CD14-positive monocyte (primary cell): Measurements from ENCODE around the gene TXNDC11. TPM values are rescaled to one million over a fixed set of nuclear protein-coding genes. Genes with fewer than 3 reads are reported as not detected.

Experiments
- DNase-seq, 3 donors: peaks; one replicate each; pipeline ENCODE4 v3.0.0-alpha.2; 2011 to 2022
- H2AFZ ChIP-seq: 2 replicates; pipeline ENCODE4 v1.6.0; 2012; ENCODE audit warnings: mild to moderate bottlenecking, low read depth, low read length, inconsistent platforms; ENCODE audit not compliant: insufficient read depth, poor library complexity, severe bottlenecking
- H3K27ac ChIP-seq, 2 donors: 1 replicate in 1 of 2; 2 replicates in 1 of 2; pipeline ENCODE4 v1.5.1; 2012 to 2013; ENCODE audit warnings: low read length in 2 of 2, control low read depth in 1 of 2, inconsistent platforms in 1 of 2, low read depth in 1 of 2, mild to moderate bottlenecking in 1 of 2
- H3K27me3 ChIP-seq, 2 donors: one replicate each; pipeline versions ENCODE4 v1.6.0 to v1.6.1; 2011 to 2013; ENCODE audit warnings: low read length in 2 of 2; ENCODE audit not compliant: control insufficient read depth in 2 of 2, insufficient read depth in 2 of 2
- H3K36me3 ChIP-seq, 2 donors: replicated peaks in 1 of 2; 1 replicate in 1 of 2; 2 replicates in 1 of 2; pipeline versions ENCODE4 v1.5.1 to v1.6.1; 2012 to 2013; ENCODE audit warnings: low read length in 2 of 2, control low read depth in 1 of 2, inconsistent platforms in 1 of 2, mild to moderate bottlenecking in 1 of 2; ENCODE audit not compliant: insufficient read depth in 2 of 2, control insufficient read depth in 1 of 2
- H3K4me1 ChIP-seq, 2 donors: 1 replicate in 1 of 2; 2 replicates in 1 of 2; pipeline versions ENCODE4 v1.5.1 to v1.6.1; 2012 to 2013; ENCODE audit warnings: low read length in 2 of 2, control low read depth in 1 of 2, inconsistent platforms in 1 of 2, mild to moderate bottlenecking in 1 of 2, moderate library complexity in 1 of 2; ENCODE audit not compliant: insufficient read depth in 2 of 2, control insufficient read depth in 1 of 2
- H3K4me2 ChIP-seq: replicated peaks from 2 replicates; pipeline ENCODE3; 2012; ENCODE audit warnings: low read length, moderate library complexity, mild to moderate bottlenecking; ENCODE audit not compliant: poor library complexity, severe bottlenecking; ENCODE audit errors: extremely low read depth
- H3K4me3 ChIP-seq, 3 experiments: fragments of 200-600 bp in 1 of 3; sonication (generic) in 1 of 3; replicated peaks in 1 of 3; 1 replicate in 2 of 3; 2 replicates in 1 of 3; pipeline ENCODE4 v1.5.1; 2011 to 2013; ENCODE audit warnings: low read length in 3 of 3, mild to moderate bottlenecking in 3 of 3, control low read depth in 2 of 3, low read depth in 2 of 3, inconsistent platforms in 1 of 3, moderate library complexity in 1 of 3
- H3K79me2 ChIP-seq: 2 replicates; pipeline ENCODE4 v1.6.0; 2012; ENCODE audit warnings: mild to moderate bottlenecking, control low read depth, inconsistent platforms, low read length, moderate library complexity; ENCODE audit not compliant: insufficient read depth
- H3K9ac ChIP-seq: 2 replicates; pipeline ENCODE4 v1.6.0; 2017; ENCODE audit warnings: low read length, mild to moderate bottlenecking; ENCODE audit not compliant: insufficient read depth, poor library complexity, severe bottlenecking
- H3K9me3 ChIP-seq, 2 donors: replicated peaks in 1 of 2; 1 replicate in 1 of 2; 2 replicates in 1 of 2; pipeline versions ENCODE4 v1.5.1 to v1.6.1; 2012 to 2013; ENCODE audit warnings: low read length in 2 of 2, control low read depth in 1 of 2; ENCODE audit not compliant: control insufficient read depth in 1 of 2, insufficient read depth in 1 of 2
- H4K20me1 ChIP-seq: 2 replicates; pipeline ENCODE4 v1.6.0; 2012; ENCODE audit warnings: mild to moderate bottlenecking, low read length, control low read depth, moderate library complexity; ENCODE audit not compliant: insufficient read depth
- H3K27ac Mint-ChIP-seq, 7 donors: one replicate each; pipeline ENCODE4 v1.8.0; 2020; ENCODE audit warnings: mild to moderate bottlenecking in 7 of 7, mixed read lengths in 7 of 7, moderate library complexity in 6 of 7, inconsistent platforms in 2 of 7
- H3K27me3 Mint-ChIP-seq, 3 donors: one replicate each; pipeline ENCODE4 v1.8.0; 2021 to 2022; ENCODE audit warnings: low read depth in 3 of 3, mild to moderate bottlenecking in 3 of 3, mixed read lengths in 3 of 3, moderate library complexity in 3 of 3, inconsistent platforms in 1 of 3
- H3K36me3 Mint-ChIP-seq, 2 donors: one replicate each; pipeline ENCODE4 v1.8.0; 2020; ENCODE audit warnings: mixed read lengths in 2 of 2, inconsistent platforms in 1 of 2, mild to moderate bottlenecking in 1 of 2
- H3K4me1 Mint-ChIP-seq: one replicate; pipeline ENCODE4 v1.8.0; 2020; ENCODE audit warnings: mild to moderate bottlenecking, mixed read lengths
- H3K4me3 Mint-ChIP-seq, 2 donors: one replicate each; pipeline ENCODE4 v1.8.0; 2020; ENCODE audit warnings: mild to moderate bottlenecking in 2 of 2, mixed read lengths in 2 of 2, moderate library complexity in 1 of 2
- H3K9me3 Mint-ChIP-seq, 7 donors: one replicate each; pipeline ENCODE4 v1.8.0; 2020 to 2022; ENCODE audit warnings: mixed read lengths in 7 of 7, mild to moderate bottlenecking in 6 of 7, moderate library complexity in 6 of 7, inconsistent platforms in 2 of 7
- WGBS: methylation state at CpG from one replicate; pipeline ENCODE4 v1.1.5; 2013; ENCODE audit warnings: missing lambda C conversion rate; ENCODE audit not compliant: insufficient coverage; 5-methylcytosine and 5-hydroxymethylcytosine counted together
- intact Hi-C, 2 donors: fragments of 100-400 bp; cut with micrococcal nuclease; formaldehyde crosslinking; loops; one replicate each; pipeline versions ENCODE4 v1.15.0 to v1.15.1; 2023
- polyA plus RNA-seq, 3 donors: library from polyadenylated mRNA; depleted of rRNA in 1 of 3; unstranded in 2 of 3; stranded (reverse) in 1 of 3; fragments of 300-500 nt in 2 of 3; fragments of >200 nt in 1 of 3; fragmentation: Illumina TruSeq in 2 of 3; gene quantifications; 1 replicate in 2 of 3; 2 replicates in 1 of 3; pipeline ENCODE4 v1.2.3, GENCODE V29; 2012 to 2021
- TF ChIP-seq, protein P1 (sequence below): fragments of 200-600 bp; IDR thresholded peaks from one replicate; pipeline ENCODE4 v1.8.0; 2022; ENCODE audit warnings: antibody characterized with exemption, mild to moderate bottlenecking

The TXNDC11 gene
- polyA plus RNA-seq, 3 donors: 32.9 to 60.0 (median 40.6) TPM

GRCh38 chr16:11740567-11740966, 2.1 kb downstream of the TXNDC11 start:
- Histone ChIP-seq H3K4me1 (peaks cover 42 to 60% of the 10 kb centered on the region in 2 donors), H2AFZ (no peak overlapping the region), H3K27me3 (no peaks in the 10 kb centered on the region), H3K9me3 (no peaks in the 10 kb centered on the region), H3K27ac (peak overlapping the region in 1 of 2 donors; percentile 99), H4K20me1 (peaks cover 62% of the 10 kb centered on the region), H3K36me3 (peaks cover 16 to 37% of the 10 kb centered on the region in 2 donors), H3K9ac (no peak overlapping the region), H3K4me2 (peak overlapping the region; percentile 95), H3K4me3 (peak overlapping the region in 1 of 3 experiments; percentile 98), H3K79me2 (peaks cover 69% of the 10 kb centered on the region)
- Mint-ChIP-seq H3K36me3 (peaks cover 33 to 40% of the 10 kb centered on the region in 2 donors), H3K27me3 (peaks cover 0 to 2% (median 1%) of the 10 kb centered on the region in 3 donors), H3K27ac (peak overlapping the region in 4 of 7 donors; percentile 8 to 99 (median 97)), H3K9me3 (no peaks in the 10 kb centered on the region), H3K4me1 (peaks cover 59% of the 10 kb centered on the region), H3K4me3 (peak overlapping the region; percentile 94 to 96)
- DNase-seq: no peak
- TF ChIP-seq, protein P1, sequence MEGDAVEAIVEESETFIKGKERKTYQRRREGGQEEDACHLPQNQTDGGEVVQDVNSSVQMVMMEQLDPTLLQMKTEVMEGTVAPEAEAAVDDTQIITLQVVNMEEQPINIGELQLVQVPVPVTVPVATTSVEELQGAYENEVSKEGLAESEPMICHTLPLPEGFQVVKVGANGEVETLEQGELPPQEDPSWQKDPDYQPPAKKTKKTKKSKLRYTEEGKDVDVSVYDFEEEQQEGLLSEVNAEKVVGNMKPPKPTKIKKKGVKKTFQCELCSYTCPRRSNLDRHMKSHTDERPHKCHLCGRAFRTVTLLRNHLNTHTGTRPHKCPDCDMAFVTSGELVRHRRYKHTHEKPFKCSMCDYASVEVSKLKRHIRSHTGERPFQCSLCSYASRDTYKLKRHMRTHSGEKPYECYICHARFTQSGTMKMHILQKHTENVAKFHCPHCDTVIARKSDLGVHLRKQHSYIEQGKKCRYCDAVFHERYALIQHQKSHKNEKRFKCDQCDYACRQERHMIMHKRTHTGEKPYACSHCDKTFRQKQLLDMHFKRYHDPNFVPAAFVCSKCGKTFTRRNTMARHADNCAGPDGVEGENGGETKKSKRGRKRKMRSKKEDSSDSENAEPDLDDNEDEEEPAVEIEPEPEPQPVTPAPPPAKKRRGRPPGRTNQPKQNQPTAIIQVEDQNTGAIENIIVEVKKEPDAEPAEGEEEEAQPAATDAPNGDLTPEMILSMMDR: no peak
- WGBS: no CpG with 5 or more reads among the region's 3 CpGs
- intact Hi-C loops: loop anchor here (5.0 kb wide), 4 partner anchors 37 to 112 kb away; partner anchors contain the start of genes ZC3H7A (in 2 of the 2) and RSL1D1 (in 1 of the 2)

- Histone ChIP-seq H3K4me2 (no peak overlapping the region), H3K4me1 (peaks cover 35 to 51% of the 10 kb centered on the region in 2 donors), H3K27ac (no peak overlapping the region), H3K36me3 (peaks cover 33 to 53% of the 10 kb centered on the region in 2 donors), H3K9me3 (no peaks in the 10 kb centered on the region), H2AFZ (no peak overlapping the region), H4K20me1 (peaks cover 77% of the 10 kb centered on the region), H3K4me3 (no peak overlapping the region), H3K27me3 (no peaks in the 10 kb centered on the region), H3K9ac (no peak overlapping the region), H3K79me2 (peaks cover 85% of the 10 kb centered on the region)
- Mint-ChIP-seq H3K27ac (peak overlapping the region in 4 of 7 donors; percentile 40 to 61 (median 53)), H3K36me3 (peaks cover 49 to 52% of the 10 kb centered on the region in 2 donors), H3K27me3 (peaks cover 0 to 2% (median 1%) of the 10 kb centered on the region in 3 donors), H3K4me1 (peaks cover 51% of the 10 kb centered on the region), H3K9me3 (no peaks in the 10 kb centered on the region), H3K4me3 (no peak overlapping the region)
- TF ChIP-seq, protein P1: no peak
- 96% methylated on average over 9 of the region's 15 CpGs for WGBS
- DNase-seq: no peak
- intact Hi-C loops: no loop called here
Observed at GRCh38 chr16:11738742-11739544, 3.7 kb downstream of the TXNDC11 start.
